ENCODE results near the gene SMARCD3.

- no peak for TF ChIP-seq PAX5 (IDR thresholded peaks at IDR 0.05; ENCODE audit: insufficient read depth, low read length, severe bottlenecking)
- TF ChIP-seq TAF1 (IDR thresholded peaks at IDR 0.05; ENCODE audit: low read depth, low read length), result no peak
- TF ChIP-seq POLR2AphosphoS5 (IDR thresholded peaks at IDR 0.05; ENCODE audit: low read depth, low read length), result no peak
- TF ChIP-seq POLR2A (IDR thresholded peaks at IDR 0.05; ENCODE audit: low read depth, low read length), result no peak
Measured at GRCh38 chr7:151197932-151198331, 50.6 kb downstream of the SMARCD3 start.

Data from GM12891 (cell line).